GM23338 (cell line): ENCODE data around the gene TCF20. TPM values are rescaled to one million over a fixed set of nuclear protein-coding genes. Genes with fewer than 3 reads are reported as not detected.

Source experiments
- ATAC-seq: fragments of 200-7000 bp; cut with Tn5 transposase; 3 replicates; pipeline ENCODE4 v1.9.1; 2020
- DNase-seq: peaks from one replicate; pipeline ENCODE4 v3.0.0-alpha.2; 2015; ENCODE audit warnings: low spot score
- H2AFZ ChIP-seq: fragments of 200-600 bp; sonication (generic); 2 replicates; pipeline ENCODE4 v1.8.0; 2016; ENCODE audit warnings: antibody characterized with exemption, mild to moderate bottlenecking, moderate library complexity
- H3F3A ChIP-seq: fragments of 200-600 bp; sonication (generic); replicated peaks from 2 replicates; pipeline ENCODE4 v1.8.0; 2017; ENCODE audit warnings: antibody characterized with exemption, mixed run types, low read depth
- H3K27ac ChIP-seq: fragments of 200-600 bp; sonication (generic); 2 replicates; pipeline ENCODE4 v1.6.1; 2016; ENCODE audit warnings: low read depth
- H3K27me3 ChIP-seq: fragments of 200-600 bp; sonication (generic); 2 replicates; pipeline ENCODE4 v1.8.0; 2016; ENCODE audit warnings: mild to moderate bottlenecking, mixed run types, moderate library complexity; ENCODE audit not compliant: insufficient read depth
- H3K36me3 ChIP-seq: fragments of 200-600 bp; sonication (generic); 2 replicates; pipeline ENCODE4 v1.8.0; 2016; ENCODE audit warnings: mild to moderate bottlenecking; ENCODE audit not compliant: insufficient read depth
- H3K4me1 ChIP-seq: fragments of 200-600 bp; sonication (generic); 2 replicates; pipeline ENCODE4 v1.8.0; 2016; ENCODE audit warnings: mild to moderate bottlenecking, moderate library complexity; ENCODE audit not compliant: insufficient read depth
- H3K4me2 ChIP-seq: fragments of 200-600 bp; sonication (generic); 2 replicates; pipeline ENCODE4 v1.7.1; 2017; ENCODE audit warnings: mixed run types
- H3K4me3 ChIP-seq: fragments of 200-600 bp; sonication (generic); 2 replicates; pipeline ENCODE4 v1.6.1; 2016; ENCODE audit warnings: mixed run types
- H3K79me2 ChIP-seq: fragments of 200-600 bp; sonication (generic); replicated peaks from 2 replicates; pipeline ENCODE4 v1.8.0; 2017; ENCODE audit warnings: mild to moderate bottlenecking; ENCODE audit not compliant: insufficient read depth
- H3K9me2 ChIP-seq: fragments of 200-600 bp; sonication (generic); 2 replicates; pipeline ENCODE4 v1.8.0; 2017; ENCODE audit not compliant: insufficient read depth
- H4K20me1 ChIP-seq: fragments of 200-600 bp; sonication (generic); replicated peaks from 2 replicates; pipeline ENCODE4 v1.8.0; 2017; ENCODE audit warnings: mild to moderate bottlenecking; ENCODE audit not compliant: insufficient read depth
- H3K27ac Mint-ChIP-seq: 2 replicates; pipeline ENCODE4 v1.8.0; 2020; ENCODE audit warnings: inconsistent platforms, mild to moderate bottlenecking, moderate library complexity, mixed read lengths
- H3K27me3 Mint-ChIP-seq: 3 replicates; pipeline ENCODE4 v1.8.0; 2022; ENCODE audit warnings: low read depth, mild to moderate bottlenecking, moderate library complexity, mixed read lengths, inconsistent platforms; ENCODE audit not compliant: insufficient read depth, poor library complexity
- H3K36me3 Mint-ChIP-seq: 3 replicates; pipeline ENCODE4 v1.8.0; 2021; ENCODE audit warnings: low read depth, mild to moderate bottlenecking, inconsistent platforms, moderate library complexity, mixed read lengths
- H3K4me1 Mint-ChIP-seq: 3 replicates; pipeline ENCODE4 v1.8.0; 2020; ENCODE audit warnings: mild to moderate bottlenecking, inconsistent platforms, mixed read lengths
- H3K4me3 Mint-ChIP-seq: 3 replicates; pipeline ENCODE4 v1.8.0; 2021; ENCODE audit warnings: moderate library complexity, mild to moderate bottlenecking, inconsistent platforms, mixed read lengths
- H3K9me3 Mint-ChIP-seq: 3 replicates; pipeline ENCODE4 v1.8.0; 2020; ENCODE audit warnings: moderate library complexity, mild to moderate bottlenecking, inconsistent platforms, mixed read lengths
- CTCF ChIP-seq, 2 experiments: fragments of 200-600 bp in 1 of 2; sonication (generic) in 1 of 2; conservative IDR thresholded peaks; 2 replicates each; pipeline versions ENCODE4 v1.5.1 to v1.6.1; 2016 to 2017; ENCODE audit warnings: antibody characterized with exemption in 2 of 2, low read depth in 2 of 2, mild to moderate bottlenecking in 2 of 2, moderate library complexity in 1 of 2
- ETS1 ChIP-seq: IDR thresholded peaks from 2 replicates; pipeline ENCODE4 v1.6.1; 2016; ENCODE audit warnings: antibody characterized with exemption
- EZH2 ChIP-seq: fragments of 200-600 bp; sonication (generic); IDR thresholded peaks from one replicate; pipeline ENCODE4 v1.8.0; 2017; ENCODE audit warnings: antibody characterized with exemption, mild to moderate bottlenecking, low read depth; ENCODE audit not compliant: unreplicated experiment
- EZH2phosphoT487 ChIP-seq: fragments of 200-600 bp; sonication (generic); IDR thresholded peaks from one replicate; pipeline ENCODE4 v1.8.1; 2018; ENCODE audit warnings: antibody characterized with exemption; ENCODE audit not compliant: unreplicated experiment
- JUNB ChIP-seq: IDR thresholded peaks from one replicate; pipeline ENCODE4 v1.6.1; 2016; ENCODE audit warnings: antibody characterized with exemption; ENCODE audit not compliant: unreplicated experiment
- POLR2AphosphoS5 ChIP-seq: IDR thresholded peaks from 2 replicates; pipeline ENCODE4 v1.6.1; 2016; ENCODE audit warnings: antibody characterized with exemption, low read depth
- STAT1 ChIP-seq: IDR thresholded peaks from one replicate; pipeline ENCODE4 v1.6.1; 2016; ENCODE audit warnings: antibody characterized with exemption; ENCODE audit not compliant: unreplicated experiment
- polyA plus RNA-seq: library from polyadenylated mRNA; unstranded; fragments of >200 nt; fragmentation: Nextera tagmentation; extraction: Ambion mirVana; gene quantifications from 2 replicates; pipeline ENCODE4 v1.2.1, GENCODE V29; 2016
- total RNA-seq: library from RNA; depleted of rRNA; stranded (reverse); fragments of >200 nt; shearing (Covaris generic); gene quantifications from 2 replicates; pipeline ENCODE4 v1.2.3, GENCODE V29; 2014
- TF ChIP-seq, protein P1 (sequence below): IDR thresholded peaks from one replicate; pipeline ENCODE4 v1.6.1; 2018; ENCODE audit warnings: antibody characterized with exemption; ENCODE audit not compliant: unreplicated experiment

The TCF20 gene
- total and polyA plus RNA-seq, 2 experiments from 2014 or later = 6.4 to 68.7 TPM

GRCh38 chr22:42271191-42271813, 849 bp upstream of the TCF20 start (continued):
- TF ChIP-seq JUNB = no peak
- no peak for TF ChIP-seq POLR2AphosphoS5
- TF ChIP-seq EZH2 = no peak
- TF ChIP-seq EZH2phosphoT487 = no peak
- TF ChIP-seq, protein P1, sequence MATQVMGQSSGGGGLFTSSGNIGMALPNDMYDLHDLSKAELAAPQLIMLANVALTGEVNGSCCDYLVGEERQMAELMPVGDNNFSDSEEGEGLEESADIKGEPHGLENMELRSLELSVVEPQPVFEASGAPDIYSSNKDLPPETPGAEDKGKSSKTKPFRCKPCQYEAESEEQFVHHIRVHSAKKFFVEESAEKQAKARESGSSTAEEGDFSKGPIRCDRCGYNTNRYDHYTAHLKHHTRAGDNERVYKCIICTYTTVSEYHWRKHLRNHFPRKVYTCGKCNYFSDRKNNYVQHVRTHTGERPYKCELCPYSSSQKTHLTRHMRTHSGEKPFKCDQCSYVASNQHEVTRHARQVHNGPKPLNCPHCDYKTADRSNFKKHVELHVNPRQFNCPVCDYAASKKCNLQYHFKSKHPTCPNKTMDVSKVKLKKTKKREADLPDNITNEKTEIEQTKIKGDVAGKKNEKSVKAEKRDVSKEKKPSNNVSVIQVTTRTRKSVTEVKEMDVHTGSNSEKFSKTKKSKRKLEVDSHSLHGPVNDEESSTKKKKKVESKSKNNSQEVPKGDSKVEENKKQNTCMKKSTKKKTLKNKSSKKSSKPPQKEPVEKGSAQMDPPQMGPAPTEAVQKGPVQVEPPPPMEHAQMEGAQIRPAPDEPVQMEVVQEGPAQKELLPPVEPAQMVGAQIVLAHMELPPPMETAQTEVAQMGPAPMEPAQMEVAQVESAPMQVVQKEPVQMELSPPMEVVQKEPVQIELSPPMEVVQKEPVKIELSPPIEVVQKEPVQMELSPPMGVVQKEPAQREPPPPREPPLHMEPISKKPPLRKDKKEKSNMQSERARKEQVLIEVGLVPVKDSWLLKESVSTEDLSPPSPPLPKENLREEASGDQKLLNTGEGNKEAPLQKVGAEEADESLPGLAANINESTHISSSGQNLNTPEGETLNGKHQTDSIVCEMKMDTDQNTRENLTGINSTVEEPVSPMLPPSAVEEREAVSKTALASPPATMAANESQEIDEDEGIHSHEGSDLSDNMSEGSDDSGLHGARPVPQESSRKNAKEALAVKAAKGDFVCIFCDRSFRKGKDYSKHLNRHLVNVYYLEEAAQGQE = no peak
- TF ChIP-seq CTCF (conservative IDR thresholded peaks at IDR 0.05; ENCODE audit: low read depth in 2 of 2) = no peak

- H2AFZ ChIP-seq = no peak overlapping the region
- H4K20me1 ChIP-seq = peaks cover 41% of the 10 kb centered on the region
- H3K9me2 ChIP-seq = no peaks in the 10 kb centered on the region
- Mint-ChIP-seq H3K4me1 (peaks cover 35% of the 10 kb centered on the region), H3K27ac (no peak overlapping the region; the same call in 1 of the 2 replicates), H3K4me3 (peak overlapping the region; percentile 85; the same call in 2 of the 3 replicates), H3K36me3 (no peaks in the 10 kb centered on the region; the same call in 2 of the 3 replicates), H3K27me3 (peaks cover 23% of the 10 kb centered on the region), H3K9me3 (no peaks in the 10 kb centered on the region; the same call in 1 of the 3 replicates)
- peaks cover 6% of the 10 kb centered on the region; the same call in 1 of the 2 replicates for H3K27me3 ChIP-seq
- peak overlapping the region; percentile 95 for H3K4me2 ChIP-seq
- DNase-seq (peak; percentile 70), ATAC-seq (peak; percentile 59)
- no peaks in the 10 kb centered on the region for H3K36me3 ChIP-seq
- TF ChIP-seq ETS1 (no peak), CTCF (conservative IDR thresholded peaks at IDR 0.05; ENCODE audit: low read depth in 2 of 2) (no peak), STAT1 (no peak)
- H3K4me3 ChIP-seq = peak overlapping the region; percentile 93
- H3K27ac ChIP-seq = peak overlapping the region; percentile 79; the same call in 1 of the 2 replicates
- peaks cover 43% of the 10 kb centered on the region for H3K79me2 ChIP-seq
- H3K4me1 ChIP-seq = peaks cover 24% of the 10 kb centered on the region
- 0 out of 2 replicates have a peak, but pooled peaks cover 14% of the 10 kb centered on the region for H3F3A ChIP-seq
These were observed 310 bp downstream of the TCF20 start for GRCh38 chr22:42270176-42270509.
